Measurements from ENCODE around the gene ME1. TPM values are rescaled to one million over a fixed set of nuclear protein-coding genes. Genes with fewer than 3 reads are reported as not detected.

Gene ME1
- total RNA-seq, 1 experiment from 2014 or later, result 40.5 TPM

- H3K4me1 ChIP-seq (ENCODE audit: control insufficient read depth in 1 of 2, insufficient read depth in 2 of 2, low read length in 2 of 2), result no peaks in the 10 kb centered on the region
- no peaks in the 10 kb centered on the region for H4K20me1 ChIP-seq (ENCODE audit: insufficient read depth)
- H3K27ac ChIP-seq (ENCODE audit: low read depth, low read length), result no peak overlapping the region
- H3K27me3 ChIP-seq (ENCODE audit: insufficient read depth, low read length), result no peaks in the 10 kb centered on the region
- no TSS peak for BruUV-seq (replicated peaks)
- no peak for DNase-seq (ENCODE audit: low read depth, low spot score)
- ChIA-PET RAD21 (ENCODE audit: low non-redundant PET in 1 of 2, low total read pairs in 2 of 2, uncharacterized antibody in 2 of 2, unreplicated experiment in 2 of 2) (no interaction called here), CTCF (no interaction called here), POLR2A (no interaction called here)
- no peaks in the 10 kb centered on the region for H3K9me2 ChIP-seq (ENCODE audit: insufficient read depth)
- H3K4me3 ChIP-seq (replicated peaks in 1 of 2; ENCODE audit: low read depth in 1 of 2, low read length in 2 of 2), result no peak overlapping the region
- no peak for ATAC-seq
- no peak for TF ChIP-seq RAD21 (IDR thresholded peaks at IDR 0.05; ENCODE audit: low read depth)
- TF ChIP-seq JUND (IDR thresholded peaks at IDR 0.05), result no peak
- no peaks in the 10 kb centered on the region for H3K36me3 ChIP-seq (ENCODE audit: control insufficient read depth in 1 of 2, insufficient read depth in 2 of 2, low read length in 2 of 2)
- intact Hi-C loops (cut with micrococcal nuclease), result no loop called here
- H2AFZ ChIP-seq (ENCODE audit: low read depth, low read length, poor library complexity, severe bottlenecking), result no peak overlapping the region
- H3K4me2 ChIP-seq (ENCODE audit: low read length), result no peak overlapping the region
- H3K79me2 ChIP-seq (ENCODE audit: insufficient read depth, low read length), result no peaks in the 10 kb centered on the region; the same call in 1 of the 2 replicates
- H3K9ac ChIP-seq (ENCODE audit: low read length), result no peak overlapping the region
- no peaks in the 10 kb centered on the region for H3K9me3 ChIP-seq (ENCODE audit: control insufficient read depth in 1 of 2, insufficient read depth in 1 of 2, low read depth in 1 of 2, low read length in 2 of 2)
These were observed 52.0 kb downstream of the ME1 start for GRCh38 chr6:83378621-83379388.

DNA sequence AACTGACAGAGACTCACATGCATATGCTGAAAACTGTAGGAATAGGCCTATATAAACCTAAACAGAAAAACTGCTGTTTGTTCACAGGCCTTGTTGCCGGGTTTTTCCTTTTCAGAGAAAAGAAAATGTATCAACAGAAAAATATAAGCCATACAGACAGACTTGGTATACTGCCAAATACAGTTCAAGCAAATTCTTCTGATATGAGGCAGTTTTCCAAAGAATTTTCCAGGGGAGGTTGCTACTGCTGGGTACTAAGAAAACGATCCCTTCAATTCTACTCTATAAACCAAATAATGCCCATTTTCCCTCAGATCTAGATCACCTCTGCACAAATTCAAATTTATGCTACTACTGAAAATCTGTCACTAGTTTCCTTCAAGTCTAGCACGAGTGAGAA is 59.4 kb downstream of the ME1 start:
- Histone ChIP-seq H3K4me2 (ENCODE audit: low read length) (no peak overlapping the region), H3K79me2 (ENCODE audit: insufficient read depth, low read length) (peaks cover 3% of the 10 kb centered on the region; the same call in 1 of the 2 replicates), H3K9me3 (ENCODE audit: control insufficient read depth in 1 of 2, insufficient read depth in 1 of 2, low read depth in 1 of 2, low read length in 2 of 2) (no peaks in the 10 kb centered on the region), H3K27ac (ENCODE audit: low read depth, low read length) (no peak overlapping the region), H2AFZ (ENCODE audit: low read depth, low read length, poor library complexity, severe bottlenecking) (no peak overlapping the region), H3K4me3 (replicated peaks in 1 of 2; ENCODE audit: low read depth in 1 of 2, low read length in 2 of 2) (no peak overlapping the region), H3K36me3 (ENCODE audit: control insufficient read depth in 1 of 2, insufficient read depth in 2 of 2, low read length in 2 of 2) (no peaks in the 10 kb centered on the region), H3K9ac (ENCODE audit: low read length) (no peak overlapping the region), H3K4me1 (ENCODE audit: control insufficient read depth in 1 of 2, insufficient read depth in 2 of 2, low read length in 2 of 2) (no peaks in the 10 kb centered on the region), H3K9me2 (ENCODE audit: insufficient read depth) (0 out of 2 replicates have a peak, but pooled peaks cover 3% of the 10 kb centered on the region), H3K27me3 (ENCODE audit: insufficient read depth, low read length) (no peaks in the 10 kb centered on the region), H4K20me1 (ENCODE audit: insufficient read depth) (no peaks in the 10 kb centered on the region; the same call in 1 of the 2 replicates)
- DNase-seq (ENCODE audit: low read depth, low spot score), result no peak
- no TSS peak for BruUV-seq (replicated peaks)
- RAD21 ChIA-PET (ENCODE audit: low non-redundant PET in 1 of 2, low total read pairs in 2 of 2, uncharacterized antibody in 2 of 2, unreplicated experiment in 2 of 2), result no interaction called here
- CTCF ChIA-PET, result no interaction called here
- POLR2A ChIA-PET, result no interaction called here
- ATAC-seq, result no peak
- intact Hi-C loops (cut with micrococcal nuclease), result no loop called here
- TF ChIP-seq SRF (IDR thresholded peaks at IDR 0.05; ENCODE audit: low read depth) (no peak), ELF1 (IDR thresholded peaks at IDR 0.05; ENCODE audit: borderline replicate concordance, low read depth) (no peak), ATF3 (IDR thresholded peaks at IDR 0.05) (no peak), FOSL1 (IDR thresholded peaks at IDR 0.05; ENCODE audit: low read depth) (no peak), POLR2AphosphoS5 (IDR thresholded peaks at IDR 0.05; ENCODE audit: low read depth, low read length) (no peak), CEBPB (IDR thresholded peaks at IDR 0.05; ENCODE audit: low read depth) (no peak), EZH2phosphoT487 (IDR thresholded peaks at IDR 0.05; ENCODE audit: borderline replicate concordance) (no peak), POLR2A (IDR thresholded peaks at IDR 0.05; ENCODE audit: borderline replicate concordance, extremely low read depth, insufficient read depth, insufficient read length) (no peak), REST (IDR thresholded peaks at IDR 0.05; ENCODE audit: low read depth) (no peak), YY1 (IDR thresholded peaks at IDR 0.05; ENCODE audit: extremely low read depth, insufficient replicate concordance, low read depth, low read length) (no peak), CBX3 (IDR thresholded peaks at IDR 0.05; ENCODE audit: low read depth) (no peak)
- TF ChIP-seq, protein P1, sequence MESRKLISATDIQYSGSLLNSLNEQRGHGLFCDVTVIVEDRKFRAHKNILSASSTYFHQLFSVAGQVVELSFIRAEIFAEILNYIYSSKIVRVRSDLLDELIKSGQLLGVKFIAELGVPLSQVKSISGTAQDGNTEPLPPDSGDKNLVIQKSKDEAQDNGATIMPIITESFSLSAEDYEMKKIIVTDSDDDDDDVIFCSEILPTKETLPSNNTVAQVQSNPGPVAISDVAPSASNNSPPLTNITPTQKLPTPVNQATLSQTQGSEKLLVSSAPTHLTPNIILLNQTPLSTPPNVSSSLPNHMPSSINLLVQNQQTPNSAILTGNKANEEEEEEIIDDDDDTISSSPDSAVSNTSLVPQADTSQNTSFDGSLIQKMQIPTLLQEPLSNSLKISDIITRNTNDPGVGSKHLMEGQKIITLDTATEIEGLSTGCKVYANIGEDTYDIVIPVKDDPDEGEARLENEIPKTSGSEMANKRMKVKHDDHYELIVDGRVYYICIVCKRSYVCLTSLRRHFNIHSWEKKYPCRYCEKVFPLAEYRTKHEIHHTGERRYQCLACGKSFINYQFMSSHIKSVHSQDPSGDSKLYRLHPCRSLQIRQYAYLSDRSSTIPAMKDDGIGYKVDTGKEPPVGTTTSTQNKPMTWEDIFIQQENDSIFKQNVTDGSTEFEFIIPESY (IDR thresholded peaks at IDR 0.05; ENCODE audit: extremely low read depth, insufficient replicate concordance, low read length), result no peak
